G401.6 (cell line): ENCODE data around the gene EGR1.
"Not testable (repeated sequence)": the region's sequence is repeated elsewhere in the genome, so short reads cannot be mapped to it uniquely, and the experiment has no call there.

Source experiments
- FAIRE-seq: peaks from 2 replicates; lab custom pipeline; 2012; peaks lifted over from hg19 to GRCh38; lab: Jason Lieb, UNC

EGR1 gene

GRCh38 chr5:138507485-138507884, 42.2 kb downstream of the EGR1 start:
- FAIRE-seq, result not testable (repeated sequence)

- no peak for FAIRE-seq
Measured at GRCh38 chr5:138508958-138509357, 43.7 kb downstream of the EGR1 start.

- FAIRE-seq, result no peak
Measured at GRCh38 chr5:138514021-138514420, 48.7 kb downstream of the EGR1 start.

GRCh38 chr5:138515556-138516245, 50.4 kb downstream of the EGR1 start:
- no peak for FAIRE-seq

GRCh38 chr5:138517437-138517836, 52.2 kb downstream of the EGR1 start:
- FAIRE-seq, result no peak
